ENCODE measurements around the gene NAV2.
A peak's percentile ranks its signal among the peaks of the same experiment; 100 is the strongest.

The NAV2 gene

GRCh38 chr11:19711911-19712280, 741 bp upstream of the NAV2 start:
- Histone ChIP-seq H3K4me1 (ENCODE audit: control insufficient read depth, insufficient read depth, low read length) (peaks cover 26% of the 10 kb centered on the region), H3K9me3 (ENCODE audit: control insufficient read depth, low read length) (no peaks in the 10 kb centered on the region), H3K9ac (ENCODE audit: low read length) (peak overlapping the region; percentile 71)

GRCh38 chr11:19713196-19714021, 772 bp downstream of the NAV2 start:
- H3K36me3 ChIP-seq (ENCODE audit: control insufficient read depth, insufficient read depth, low read length) = no peaks in the 10 kb centered on the region
- H3K9me3 ChIP-seq (ENCODE audit: control insufficient read depth, low read length) = no peaks in the 10 kb centered on the region
- H3K4me1 ChIP-seq (ENCODE audit: control insufficient read depth, insufficient read depth, low read length) = peaks cover 26% of the 10 kb centered on the region
- peak overlapping the region; percentile 11 for H3K9ac ChIP-seq (ENCODE audit: low read length)
- H3K27me3 ChIP-seq (ENCODE audit: control insufficient read depth, insufficient read depth, low read length) = peaks cover 32% of the 10 kb centered on the region
- peak overlapping the region; percentile 31 for H3K4me3 ChIP-seq (ENCODE audit: low read length)

More at GRCh38 chr11:19711911-19712280, 741 bp upstream of the NAV2 start:
- Histone ChIP-seq H3K27me3 (ENCODE audit: control insufficient read depth, insufficient read depth, low read length) (peaks cover 32% of the 10 kb centered on the region), H3K4me3 (ENCODE audit: low read length) (peak overlapping the region; percentile 69), H3K36me3 (ENCODE audit: control insufficient read depth, insufficient read depth, low read length) (no peaks in the 10 kb centered on the region)

- Histone ChIP-seq H3K4me3 (ENCODE audit: low read length) (no peak overlapping the region), H3K36me3 (ENCODE audit: control insufficient read depth, insufficient read depth, low read length) (no peaks in the 10 kb centered on the region), H3K27me3 (ENCODE audit: control insufficient read depth, insufficient read depth, low read length) (peaks cover 32% of the 10 kb centered on the region), H3K9me3 (ENCODE audit: control insufficient read depth, low read length) (no peaks in the 10 kb centered on the region), H3K4me1 (ENCODE audit: control insufficient read depth, insufficient read depth, low read length) (peaks cover 26% of the 10 kb centered on the region), H3K9ac (ENCODE audit: low read length) (peak overlapping the region; percentile 11)
Observed at GRCh38 chr11:19714022-19714386, 1.4 kb downstream of the NAV2 start.

GRCh38 chr11:19714387-19715363, 2.0 kb downstream of the NAV2 start:
- peaks cover 32% of the 10 kb centered on the region for H3K27me3 ChIP-seq (ENCODE audit: control insufficient read depth, insufficient read depth, low read length)
- H3K9ac ChIP-seq (ENCODE audit: low read length) = no peak overlapping the region

GRCh38 chr11:19715373-19715772, 2.7 kb downstream of the NAV2 start:
- no peak overlapping the region for H3K9ac ChIP-seq (ENCODE audit: low read length)
- H3K36me3 ChIP-seq (ENCODE audit: control insufficient read depth, insufficient read depth, low read length) = no peaks in the 10 kb centered on the region
- H3K4me1 ChIP-seq (ENCODE audit: control insufficient read depth, insufficient read depth, low read length) = peaks cover 26% of the 10 kb centered on the region
- H3K9me3 ChIP-seq (ENCODE audit: control insufficient read depth, low read length) = no peaks in the 10 kb centered on the region
- H3K4me3 ChIP-seq (ENCODE audit: low read length) = no peak overlapping the region
- H3K27me3 ChIP-seq (ENCODE audit: control insufficient read depth, insufficient read depth, low read length) = peaks cover 32% of the 10 kb centered on the region

More at GRCh38 chr11:19714387-19715363, 2.0 kb downstream of the NAV2 start:
- Histone ChIP-seq H3K4me3 (ENCODE audit: low read length) (no peak overlapping the region), H3K9me3 (ENCODE audit: control insufficient read depth, low read length) (no peaks in the 10 kb centered on the region), H3K4me1 (ENCODE audit: control insufficient read depth, insufficient read depth, low read length) (peaks cover 26% of the 10 kb centered on the region), H3K36me3 (ENCODE audit: control insufficient read depth, insufficient read depth, low read length) (no peaks in the 10 kb centered on the region)

GRCh38 chr11:19718051-19718450, 5.4 kb downstream of the NAV2 start:
- H3K4me3 ChIP-seq (ENCODE audit: low read length) = no peak overlapping the region
- H3K36me3 ChIP-seq (ENCODE audit: control insufficient read depth, insufficient read depth, low read length) = no peaks in the 10 kb centered on the region
- peaks cover 29% of the 10 kb centered on the region for H3K27me3 ChIP-seq (ENCODE audit: control insufficient read depth, insufficient read depth, low read length)
- H3K9me3 ChIP-seq (ENCODE audit: control insufficient read depth, low read length) = no peaks in the 10 kb centered on the region
- H3K4me1 ChIP-seq (ENCODE audit: control insufficient read depth, insufficient read depth, low read length) = peaks cover 14% of the 10 kb centered on the region
- H3K9ac ChIP-seq (ENCODE audit: low read length) = no peak overlapping the region

GRCh38 chr11:19718951-19719350, 6.3 kb downstream of the NAV2 start:
- Histone ChIP-seq H3K4me3 (ENCODE audit: low read length) (no peak overlapping the region), H3K9me3 (ENCODE audit: control insufficient read depth, low read length) (no peaks in the 10 kb centered on the region), H3K4me1 (ENCODE audit: control insufficient read depth, insufficient read depth, low read length) (peaks cover 12% of the 10 kb centered on the region), H3K27me3 (ENCODE audit: control insufficient read depth, insufficient read depth, low read length) (peaks cover 20% of the 10 kb centered on the region), H3K36me3 (ENCODE audit: control insufficient read depth, insufficient read depth, low read length) (no peaks in the 10 kb centered on the region), H3K9ac (ENCODE audit: low read length) (no peak overlapping the region)

- H3K9ac ChIP-seq (ENCODE audit: low read length) = no peak overlapping the region
- no peak overlapping the region for H3K4me3 ChIP-seq (ENCODE audit: low read length)
- peaks cover 10% of the 10 kb centered on the region for H3K27me3 ChIP-seq (ENCODE audit: control insufficient read depth, insufficient read depth, low read length)
- H3K9me3 ChIP-seq (ENCODE audit: control insufficient read depth, low read length) = no peaks in the 10 kb centered on the region
- H3K36me3 ChIP-seq (ENCODE audit: control insufficient read depth, insufficient read depth, low read length) = no peaks in the 10 kb centered on the region
- peaks cover 6% of the 10 kb centered on the region for H3K4me1 ChIP-seq (ENCODE audit: control insufficient read depth, insufficient read depth, low read length)
Observed at GRCh38 chr11:19719960-19720359, 7.3 kb downstream of the NAV2 start.

GRCh38 chr11:19721176-19721575, 8.5 kb downstream of the NAV2 start:
- H3K4me1 ChIP-seq (ENCODE audit: control insufficient read depth, insufficient read depth, low read length) = peaks cover 6% of the 10 kb centered on the region

GRCh38 chr11:19722702-19723101, 10.1 kb downstream of the NAV2 start:
- Histone ChIP-seq H3K4me3 (ENCODE audit: low read length) (no peak overlapping the region), H3K27me3 (ENCODE audit: control insufficient read depth, insufficient read depth, low read length) (no peaks in the 10 kb centered on the region), H3K4me1 (ENCODE audit: control insufficient read depth, insufficient read depth, low read length) (peaks cover 6% of the 10 kb centered on the region), H3K36me3 (ENCODE audit: control insufficient read depth, insufficient read depth, low read length) (no peaks in the 10 kb centered on the region), H3K9ac (ENCODE audit: low read length) (no peak overlapping the region), H3K9me3 (ENCODE audit: control insufficient read depth, low read length) (no peaks in the 10 kb centered on the region)

More at GRCh38 chr11:19721176-19721575, 8.5 kb downstream of the NAV2 start:
- H3K4me3 ChIP-seq (ENCODE audit: low read length) = no peak overlapping the region
- no peaks in the 10 kb centered on the region for H3K27me3 ChIP-seq (ENCODE audit: control insufficient read depth, insufficient read depth, low read length)
- no peak overlapping the region for H3K9ac ChIP-seq (ENCODE audit: low read length)
- no peaks in the 10 kb centered on the region for H3K36me3 ChIP-seq (ENCODE audit: control insufficient read depth, insufficient read depth, low read length)
- no peaks in the 10 kb centered on the region for H3K9me3 ChIP-seq (ENCODE audit: control insufficient read depth, low read length)

GRCh38 chr11:19723572-19724342, 11.1 kb downstream of the NAV2 start:
- Histone ChIP-seq H3K4me3 (ENCODE audit: low read length) (no peak overlapping the region), H3K9me3 (ENCODE audit: control insufficient read depth, low read length) (no peaks in the 10 kb centered on the region), H3K36me3 (ENCODE audit: control insufficient read depth, insufficient read depth, low read length) (no peaks in the 10 kb centered on the region), H3K27me3 (ENCODE audit: control insufficient read depth, insufficient read depth, low read length) (no peaks in the 10 kb centered on the region), H3K9ac (ENCODE audit: low read length) (no peak overlapping the region), H3K4me1 (ENCODE audit: control insufficient read depth, insufficient read depth, low read length) (peaks cover 6% of the 10 kb centered on the region)
